Lower leg skin (tissue), 4 donors: Measurements from ENCODE around the gene MRPS31. TPM values are rescaled to one million over a fixed set of nuclear protein-coding genes. Genes with fewer than 3 reads are reported as not detected.
"Not testable (repeated sequence)": the region's sequence is repeated elsewhere in the genome, so short reads cannot be mapped to it uniquely, and the experiment has no call there.

ENCODE experiments used
- DNase-seq, 2 donors: peaks; one replicate each; pipeline ENCODE4 v3.0.0-alpha.2; 2019; ENCODE audit warnings: low spot score in 2 of 2
- H3K4me3 ChIP-seq: fragments of 200-600 bp; sonication (generic); 2 replicates; pipeline ENCODE4 v1.5.1; 2017; ENCODE audit warnings: mild to moderate bottlenecking, low read depth; ENCODE audit not compliant: poor library complexity, severe bottlenecking
- POLR2A ChIP-seq, 2 donors: fragments of 450-650 bp; IDR thresholded peaks; one replicate each; pipeline ENCODE4 v1.6.1; 2016 to 2017; ENCODE audit warnings: antibody characterized with exemption in 2 of 2, mild to moderate bottlenecking in 1 of 2, moderate library complexity in 1 of 2
- WGBS, 2 donors: methylation state at CpG; one replicate each; pipeline ENCODE4 v1.1.5; 2018; 5-methylcytosine and 5-hydroxymethylcytosine counted together
- intact Hi-C: fragments of 100-400 bp; cut with DNase I; formaldehyde crosslinking; loops from one replicate; pipeline ENCODE4 v1.15.0; 2023; ENCODE audit warnings: low total_unique reads
- total RNA-seq, 4 donors: library from RNA; depleted of rRNA; stranded (reverse); fragments of >200 nt; gene quantifications; one replicate each; pipeline ENCODE4 v1.1.0, GENCODE V29; 2016
- TF ChIP-seq, protein P1 (sequence below), 3 donors: fragments of 450-650 bp; IDR thresholded peaks; one replicate each; pipeline ENCODE4 v1.5.1; 2016; ENCODE audit warnings: antibody characterized with exemption in 3 of 3, mild to moderate bottlenecking in 3 of 3, moderate library complexity in 2 of 3

The MRPS31 gene
- total RNA-seq, 4 donors from 2014 or later, result 11.0 to 22.5 (median 16.0) TPM

DNA sequence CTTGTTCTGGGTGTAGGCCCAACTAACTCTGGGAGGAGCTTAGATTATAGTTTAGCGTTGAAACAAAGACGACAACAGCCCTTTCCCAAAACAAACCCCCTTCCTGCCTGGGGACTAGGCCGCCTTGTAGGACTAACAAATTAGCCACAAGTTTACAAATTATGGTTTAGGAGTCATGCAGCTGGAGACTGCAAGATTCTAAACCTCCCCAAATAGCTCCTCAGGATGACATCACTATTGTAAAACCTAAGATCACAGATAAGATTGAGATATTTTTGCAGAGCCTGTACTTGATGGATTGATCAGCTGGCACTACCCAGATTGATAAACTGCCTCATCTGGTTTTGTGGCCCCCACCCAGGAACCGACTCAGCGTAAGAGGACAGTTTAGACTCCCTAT is 16.1 kb upstream of the MRPS31 start:
- H3K4me3 ChIP-seq, result no peak overlapping the region
- intact Hi-C loops, result no loop called here
- no peak for DNase-seq
- TF ChIP-seq, protein P1, sequence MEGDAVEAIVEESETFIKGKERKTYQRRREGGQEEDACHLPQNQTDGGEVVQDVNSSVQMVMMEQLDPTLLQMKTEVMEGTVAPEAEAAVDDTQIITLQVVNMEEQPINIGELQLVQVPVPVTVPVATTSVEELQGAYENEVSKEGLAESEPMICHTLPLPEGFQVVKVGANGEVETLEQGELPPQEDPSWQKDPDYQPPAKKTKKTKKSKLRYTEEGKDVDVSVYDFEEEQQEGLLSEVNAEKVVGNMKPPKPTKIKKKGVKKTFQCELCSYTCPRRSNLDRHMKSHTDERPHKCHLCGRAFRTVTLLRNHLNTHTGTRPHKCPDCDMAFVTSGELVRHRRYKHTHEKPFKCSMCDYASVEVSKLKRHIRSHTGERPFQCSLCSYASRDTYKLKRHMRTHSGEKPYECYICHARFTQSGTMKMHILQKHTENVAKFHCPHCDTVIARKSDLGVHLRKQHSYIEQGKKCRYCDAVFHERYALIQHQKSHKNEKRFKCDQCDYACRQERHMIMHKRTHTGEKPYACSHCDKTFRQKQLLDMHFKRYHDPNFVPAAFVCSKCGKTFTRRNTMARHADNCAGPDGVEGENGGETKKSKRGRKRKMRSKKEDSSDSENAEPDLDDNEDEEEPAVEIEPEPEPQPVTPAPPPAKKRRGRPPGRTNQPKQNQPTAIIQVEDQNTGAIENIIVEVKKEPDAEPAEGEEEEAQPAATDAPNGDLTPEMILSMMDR (IDR thresholded peaks at IDR 0.05), result no peak
- no peak for TF ChIP-seq POLR2A (IDR thresholded peaks at IDR 0.05)
- 83% methylated on average over 5 of the region's 5 CpGs for WGBS, 2 donors

DNA sequence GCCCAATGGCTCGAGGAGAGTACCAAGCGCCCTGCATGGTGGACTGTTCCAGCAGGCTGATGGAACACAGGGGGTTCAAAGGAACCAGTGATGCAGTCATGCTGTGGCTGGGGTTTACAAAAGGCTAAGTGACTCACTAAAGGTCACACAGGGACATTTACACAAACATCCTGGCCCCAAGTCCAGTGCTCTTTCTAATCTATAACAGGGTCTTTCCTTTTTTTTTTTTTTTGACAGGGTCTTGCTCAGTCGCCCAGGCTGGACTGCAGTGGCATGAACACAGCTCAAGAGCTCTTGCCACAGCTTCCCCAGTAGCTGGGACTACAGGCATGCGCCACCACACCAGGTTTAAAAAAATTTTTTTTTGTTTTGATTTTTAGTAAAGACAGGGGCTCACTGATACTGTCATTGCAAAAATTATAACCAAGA is 15.6 kb upstream of the MRPS31 start:
- H3K4me3 ChIP-seq, result no peak overlapping the region
- intact Hi-C loops, result no loop called here
- TF ChIP-seq, protein P1 (IDR thresholded peaks at IDR 0.05), result no peak
- TF ChIP-seq POLR2A (IDR thresholded peaks at IDR 0.05), result no peak
- DNase-seq, result no peak
- 88 to 94% methylated on average over 4 of the region's 4 CpGs for WGBS, 2 donors

DNA sequence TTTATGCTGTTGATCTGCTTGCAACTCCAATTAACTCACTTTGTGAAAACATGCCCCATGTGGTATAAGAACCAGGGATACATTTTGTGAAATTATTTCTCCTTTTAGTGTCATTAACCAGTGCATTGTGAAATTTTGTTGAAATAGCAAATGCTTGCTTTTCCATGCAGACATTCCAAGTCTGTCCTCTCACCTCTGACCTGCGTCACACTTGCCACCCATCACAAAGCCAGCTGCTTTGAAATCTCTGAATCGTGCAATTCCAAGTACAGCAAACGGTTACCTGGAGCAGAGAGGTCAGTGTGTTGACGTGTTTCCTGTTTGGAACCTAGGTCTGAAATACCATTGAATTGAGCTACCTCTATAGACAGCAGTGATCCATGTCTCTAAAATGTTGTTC is 13.6 kb upstream of the MRPS31 start:
- intact Hi-C loops, result no loop called here
- no peak overlapping the region for H3K4me3 ChIP-seq
- WGBS, 2 donors, result 81 to 86% methylated on average over 4 of the region's 4 CpGs
- no peak for TF ChIP-seq POLR2A (IDR thresholded peaks at IDR 0.05)
- TF ChIP-seq, protein P1 (IDR thresholded peaks at IDR 0.05), result no peak
- no peak for DNase-seq

DNA sequence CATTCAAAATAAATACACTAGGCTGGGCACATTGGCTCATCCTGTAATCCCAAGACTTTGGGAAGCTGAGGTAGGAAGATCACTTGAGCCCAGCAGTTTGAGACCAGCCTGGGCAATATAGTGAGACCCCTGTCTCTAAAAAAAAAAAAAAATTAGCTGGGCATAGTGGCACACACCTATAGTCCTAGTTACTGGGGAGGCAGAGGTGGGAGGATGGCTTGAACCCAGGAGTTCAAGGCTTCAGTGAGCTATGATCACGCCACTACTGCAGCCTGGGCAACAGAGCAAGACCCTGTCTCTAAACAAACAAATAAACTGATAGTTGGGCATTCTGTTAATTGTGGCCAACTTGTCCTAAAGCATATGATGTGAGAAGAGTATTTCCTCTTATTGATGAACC is 12.0 kb upstream of the MRPS31 start:
- H3K4me3 ChIP-seq, DNase-seq, intact Hi-C loops: not testable (repeated sequence)
- WGBS, 2 donors, result 97 to 100% methylated on average over 1 of the region's 1 CpG

DNA sequence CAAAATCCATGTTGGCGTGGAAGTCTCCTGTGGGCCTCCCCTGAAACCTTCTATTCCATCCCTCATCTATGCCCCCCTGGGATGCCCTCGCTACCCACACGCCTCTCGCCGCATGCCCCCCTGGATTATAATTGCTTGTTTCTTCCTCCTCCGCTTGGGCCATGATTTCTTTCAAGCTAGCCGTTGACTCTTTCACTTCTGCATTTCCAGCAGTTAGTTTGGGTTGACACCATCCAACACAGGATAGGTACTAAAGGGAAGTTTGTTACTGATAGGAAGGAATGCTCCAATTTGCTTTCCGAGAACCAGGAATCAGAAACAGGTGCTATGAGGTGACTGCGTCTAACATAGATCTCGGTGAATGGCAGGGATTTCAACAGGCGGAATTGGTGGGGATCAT is 10.7 kb upstream of the MRPS31 start:
- WGBS, 2 donors, result 86 to 87% methylated on average over 11 of the region's 11 CpGs
- DNase-seq, result no peak
- TF ChIP-seq POLR2A (IDR thresholded peaks at IDR 0.05), result no peak
- TF ChIP-seq, protein P1 (IDR thresholded peaks at IDR 0.05), result no peak
- intact Hi-C loops, result no loop called here
- H3K4me3 ChIP-seq, result no peak overlapping the region

DNA sequence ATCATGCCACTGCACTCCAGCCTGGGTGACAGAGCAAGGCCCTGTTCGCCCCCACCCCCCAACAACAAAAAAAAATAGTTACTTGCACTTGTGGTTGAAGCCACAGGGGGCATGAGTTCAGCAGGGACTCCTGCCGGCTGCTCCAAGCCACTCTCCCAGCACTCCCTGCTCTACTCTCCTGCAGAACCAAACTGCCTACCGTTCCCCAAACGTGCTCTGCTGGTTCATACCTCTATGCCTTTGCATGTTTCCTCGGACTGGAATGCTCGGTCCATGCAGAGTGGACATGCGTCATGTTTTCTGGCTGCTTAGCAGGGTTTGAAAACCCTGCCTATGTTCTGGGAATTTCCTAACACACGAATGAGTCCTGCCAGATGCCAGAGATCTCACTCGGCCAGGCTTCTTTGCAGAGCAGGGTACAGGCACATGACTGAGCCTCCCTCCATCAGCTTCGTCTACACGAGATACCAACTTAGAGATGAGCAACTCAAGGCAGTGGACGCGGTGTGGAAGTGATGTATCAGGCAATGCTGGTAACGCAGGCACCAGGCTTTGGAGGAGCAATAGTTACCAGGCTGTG is 9.9 kb upstream of the MRPS31 start:
- WGBS, 2 donors, result 71 to 73% methylated on average over 14 of the region's 14 CpGs
- no peak for TF ChIP-seq POLR2A (IDR thresholded peaks at IDR 0.05)
- TF ChIP-seq, protein P1 (IDR thresholded peaks at IDR 0.05), result no peak
- intact Hi-C loops, result no loop called here
- no peak for DNase-seq
- H3K4me3 ChIP-seq, result no peak overlapping the region
